KMS-11 (cell line): ENCODE measurements around the gene NLRP1.

Source experiments
- H2AFZ ChIP-seq: fragments of 200-600 bp; sonication (generic); 2 replicates; pipeline ENCODE4 v1.6.1; 2016; ENCODE audit warnings: antibody characterized with exemption, mixed run types, low read depth
- H3K27ac ChIP-seq: fragments of 200-600 bp; sonication (generic); 2 replicates; pipeline ENCODE4 v1.6.1; 2016; ENCODE audit warnings: mild to moderate bottlenecking, mixed run types
- H3K27me3 ChIP-seq: fragments of 200-600 bp; sonication (generic); 2 replicates; pipeline ENCODE4 v1.6.1; 2017; ENCODE audit warnings: mild to moderate bottlenecking, low read depth, mixed run types, moderate library complexity; ENCODE audit not compliant: insufficient read depth
- H3K36me3 ChIP-seq: fragments of 200-600 bp; sonication (generic); 2 replicates; pipeline ENCODE4 v1.6.1; 2017; ENCODE audit warnings: mild to moderate bottlenecking, mixed run types; ENCODE audit not compliant: insufficient read depth
- H3K4me1 ChIP-seq: fragments of 200-600 bp; sonication (generic); 2 replicates; pipeline ENCODE4 v1.6.1; 2016; ENCODE audit warnings: mild to moderate bottlenecking, low read depth, mixed run types; ENCODE audit not compliant: poor library complexity, severe bottlenecking
- H3K4me2 ChIP-seq: fragments of 200-600 bp; sonication (generic); 2 replicates; pipeline ENCODE4 v1.7.0; 2016; ENCODE audit warnings: mild to moderate bottlenecking, mixed run types
- H3K4me3 ChIP-seq: fragments of 200-600 bp; sonication (generic); IDR thresholded peaks from 2 replicates; pipeline ENCODE4 v1.6.1; 2017; ENCODE audit warnings: low read depth, low read length, mixed read lengths; ENCODE audit not compliant: insufficient read depth
- H3K79me2 ChIP-seq: fragments of 200-600 bp; sonication (generic); 2 replicates; pipeline ENCODE4 v1.6.1; 2016; ENCODE audit warnings: low read depth, mixed run types; ENCODE audit not compliant: insufficient read depth
- H3K9ac ChIP-seq: fragments of 200-600 bp; sonication (generic); 2 replicates; pipeline ENCODE4 v1.6.1; 2016; ENCODE audit warnings: mild to moderate bottlenecking, mixed run types
- H4K20me1 ChIP-seq: fragments of 200-600 bp; sonication (generic); 2 replicates; pipeline ENCODE4 v1.6.1; 2016; ENCODE audit warnings: mild to moderate bottlenecking, mixed run types; ENCODE audit not compliant: insufficient read depth
- CTCF ChIP-seq: fragments of 200-600 bp; sonication (generic); conservative IDR thresholded peaks from 2 replicates; pipeline ENCODE4 v1.6.1; 2017; ENCODE audit warnings: low read depth, mild to moderate bottlenecking, antibody characterized with exemption, low read length, moderate library complexity, mixed read lengths

The NLRP1 gene

DNA sequence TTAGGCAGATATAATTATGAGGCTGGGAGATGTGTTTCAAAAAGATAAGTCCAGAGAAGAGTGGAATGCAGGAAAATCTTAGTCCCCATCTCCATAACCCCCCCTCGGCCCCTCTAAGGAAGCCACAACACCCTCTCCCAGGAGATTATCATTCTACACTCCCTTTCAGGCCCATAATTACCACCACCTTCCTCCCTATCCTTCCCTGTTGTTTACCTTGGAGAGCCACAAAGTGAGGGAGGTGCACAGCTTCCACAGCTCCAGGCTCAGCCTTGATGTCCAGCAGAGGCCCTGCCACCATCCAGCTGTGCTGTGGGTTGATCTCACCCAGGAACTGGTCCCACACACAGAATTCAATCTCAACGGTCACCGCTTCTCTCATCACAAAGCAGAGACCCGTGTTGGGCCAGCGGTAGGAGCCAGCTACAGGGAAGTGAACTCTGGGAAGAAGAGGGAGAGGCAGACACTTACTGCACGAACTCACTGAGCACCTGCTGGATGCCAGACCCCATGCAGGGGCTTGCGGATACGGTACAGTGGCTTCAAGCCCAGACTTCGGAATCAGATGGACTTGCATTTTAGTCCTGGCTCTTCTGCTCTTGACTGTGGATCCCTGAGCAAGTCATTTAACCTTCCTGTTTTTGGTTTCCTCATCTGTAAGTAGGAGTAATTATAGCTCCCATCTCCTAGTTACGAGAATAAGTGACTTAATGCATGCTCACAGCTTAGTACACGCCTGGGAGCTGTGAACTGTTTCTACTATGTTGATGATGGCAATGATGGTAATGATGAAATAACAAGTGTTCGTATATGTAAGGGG, 53.8 kb downstream of the NLRP1 start:
- no peaks in the 10 kb centered on the region for H3K4me1 ChIP-seq
- no peaks in the 10 kb centered on the region for H3K36me3 ChIP-seq

GRCh38 chr17:5527601-5528250, 56.6 kb downstream of the NLRP1 start:
- Histone ChIP-seq H4K20me1 (no peaks in the 10 kb centered on the region), H3K4me3 (no peak overlapping the region), H3K27me3 (no peaks in the 10 kb centered on the region), H3K4me1 (no peaks in the 10 kb centered on the region), H2AFZ (no peak overlapping the region), H3K27ac (no peak overlapping the region), H3K9ac (no peak overlapping the region), H3K79me2 (no peaks in the 10 kb centered on the region), H3K36me3 (no peaks in the 10 kb centered on the region), H3K4me2 (no peak overlapping the region)
- no peak for TF ChIP-seq CTCF

More for the DNA sequence above, 53.8 kb downstream of the NLRP1 start:
- Histone ChIP-seq H3K4me3 (no peak overlapping the region), H4K20me1 (no peaks in the 10 kb centered on the region), H3K27ac (no peak overlapping the region), H3K9ac (no peak overlapping the region), H3K27me3 (no peaks in the 10 kb centered on the region), H3K4me2 (no peak overlapping the region), H3K79me2 (no peaks in the 10 kb centered on the region), H2AFZ (no peak overlapping the region)
- no peak for TF ChIP-seq CTCF

DNA sequence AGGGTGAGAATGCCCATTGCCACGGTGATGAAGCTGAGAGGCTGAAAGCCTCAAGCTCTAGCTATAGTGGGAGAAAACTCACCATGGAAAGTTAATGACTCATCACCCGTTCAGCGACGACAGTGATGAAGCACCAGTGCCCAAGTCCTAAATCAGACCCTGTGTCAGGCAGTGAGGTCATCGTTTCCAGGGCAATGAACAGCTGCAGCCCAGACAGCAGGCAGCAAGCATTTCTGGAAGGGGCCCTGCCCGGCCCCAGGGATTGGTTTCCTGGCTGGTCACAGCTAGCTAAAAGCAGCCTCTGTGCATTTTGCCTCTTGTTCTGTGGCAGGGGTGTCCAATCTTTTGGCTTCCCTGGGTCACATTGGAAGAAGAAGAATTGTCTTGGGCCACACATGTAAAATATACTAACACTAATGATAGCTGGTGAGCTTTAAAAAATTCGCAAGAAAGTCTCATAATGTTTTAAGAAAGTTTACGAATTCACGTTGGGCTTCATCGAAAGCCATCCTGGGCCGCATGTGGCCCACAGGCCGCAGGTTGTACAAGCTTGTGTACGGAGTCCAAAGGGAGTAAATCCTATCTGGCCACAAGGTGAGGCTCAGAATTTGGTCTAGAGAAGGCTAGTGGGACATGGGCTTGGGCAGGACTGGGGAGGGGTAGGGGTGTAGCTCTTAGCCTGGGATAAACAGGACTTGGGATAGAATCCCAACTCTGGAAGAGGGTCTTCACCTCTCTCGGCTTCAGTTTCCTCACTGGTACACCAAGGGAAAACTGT, 57.3 kb downstream of the NLRP1 start:
- Histone ChIP-seq H3K27me3 (no peaks in the 10 kb centered on the region), H3K4me3 (no peak overlapping the region), H2AFZ (no peak overlapping the region), H3K79me2 (no peaks in the 10 kb centered on the region), H3K9ac (no peak overlapping the region), H3K4me1 (no peaks in the 10 kb centered on the region), H4K20me1 (no peaks in the 10 kb centered on the region), H3K36me3 (no peaks in the 10 kb centered on the region), H3K27ac (no peak overlapping the region), H3K4me2 (no peak overlapping the region)
- TF ChIP-seq CTCF, result no peak

DNA sequence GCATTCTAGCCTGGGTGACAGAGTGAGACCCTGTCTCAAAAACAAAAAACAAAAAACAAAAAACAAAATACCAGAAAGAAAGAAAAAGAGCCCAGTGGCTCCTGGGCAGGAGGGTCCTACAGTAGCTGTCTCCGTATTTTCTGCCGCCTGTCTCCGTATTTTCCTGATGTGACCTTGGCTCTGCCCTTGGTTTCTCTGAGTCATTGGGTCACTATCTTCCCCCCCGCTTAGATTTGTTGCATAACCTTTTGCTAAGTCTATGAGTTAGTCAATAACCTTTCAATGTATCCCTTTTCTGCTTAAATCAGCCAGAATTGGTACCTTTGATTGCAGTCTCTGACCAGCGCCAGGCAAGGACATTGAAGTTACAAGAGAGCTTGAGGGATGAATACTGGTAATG, 61.1 kb downstream of the NLRP1 start:
- no peak overlapping the region for H3K9ac ChIP-seq
- H3K4me2 ChIP-seq, result no peak overlapping the region
- H3K79me2 ChIP-seq, result no peaks in the 10 kb centered on the region
- H3K27me3 ChIP-seq, result no peaks in the 10 kb centered on the region
- H3K36me3 ChIP-seq, result no peaks in the 10 kb centered on the region
- H4K20me1 ChIP-seq, result no peaks in the 10 kb centered on the region
- no peak for TF ChIP-seq CTCF
- no peaks in the 10 kb centered on the region for H3K4me1 ChIP-seq
- no peak overlapping the region for H3K4me3 ChIP-seq
- H3K27ac ChIP-seq, result no peak overlapping the region
- H2AFZ ChIP-seq, result no peak overlapping the region
